ENCODE data around the gene YTHDF2.
"Not testable (repeated sequence)": the region's sequence is repeated elsewhere in the genome, so short reads cannot be mapped to it uniquely, and the experiment has no call there.

The YTHDF2 gene

DNA sequence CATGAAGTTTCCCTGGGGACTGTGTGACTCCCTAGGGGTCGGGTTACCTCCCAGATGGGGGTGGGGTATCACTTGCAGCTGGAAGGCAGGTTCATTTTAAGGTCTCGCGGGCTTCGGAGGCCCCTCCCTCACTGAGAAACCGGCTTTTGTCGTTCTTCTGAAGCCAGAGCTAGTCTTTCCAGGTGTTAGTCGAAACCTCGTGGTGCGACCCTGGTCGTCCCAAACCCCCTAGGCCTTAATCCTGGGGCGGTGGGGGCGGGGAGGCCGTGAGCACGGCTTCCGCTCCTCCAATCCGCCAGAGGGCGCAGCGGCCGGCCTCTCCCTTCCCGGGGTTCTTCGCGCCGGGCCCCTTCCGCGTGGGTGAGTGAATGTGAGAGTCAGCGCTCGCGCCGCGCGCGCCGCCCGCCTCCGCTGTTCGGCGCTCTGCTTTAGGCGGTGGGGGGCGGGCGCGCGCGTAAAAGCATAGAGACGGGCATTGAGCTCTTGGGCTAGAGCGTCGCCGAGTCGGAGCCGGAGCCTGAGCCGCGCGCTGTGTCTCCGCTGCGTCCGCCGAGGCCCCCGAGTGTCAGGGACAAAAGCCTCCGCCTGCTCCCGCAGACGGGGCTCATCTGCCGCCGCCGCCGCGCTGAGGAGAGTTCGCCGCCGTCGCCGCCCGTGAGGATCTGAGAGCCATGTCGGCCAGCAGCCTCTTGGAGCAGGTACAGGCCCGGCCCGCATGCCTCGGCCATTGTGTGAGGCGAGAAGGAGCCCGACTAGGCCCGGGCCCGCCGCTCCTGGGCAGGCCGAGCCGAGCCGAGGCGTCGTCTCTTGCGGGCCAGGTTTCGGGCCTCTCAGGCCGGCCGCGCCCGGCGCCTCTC lies at the start of gene YTHDF2:
TSS of gene YTHDF2 (plus strand) at position 491 of the 857 bp plus-strand sequence. CDS start at position 672, 181 bp downstream.
- H3K4me1 ChIP-seq (ENCODE audit: control insufficient read depth, low read depth, low read length): peaks cover 13% of the 10 kb centered on the region
- no peaks in the 10 kb centered on the region for H3K27me3 ChIP-seq (ENCODE audit: control insufficient read depth, insufficient read depth, low read length)
- H3K9me3 ChIP-seq (ENCODE audit: control insufficient read depth, low read depth, low read length): no peaks in the 10 kb centered on the region
- H3K4me3 ChIP-seq (ENCODE audit: low read length): peak within 1 kb of the TSS; percentile 82
- H3K36me3 ChIP-seq (ENCODE audit: control insufficient read depth, low read depth, low read length): peaks cover 33% of the 10 kb centered on the region
- peak within 1 kb of the TSS; percentile 82 for H3K27ac ChIP-seq (ENCODE audit: low read length)
- H3K9ac ChIP-seq (ENCODE audit: low read length): peak within 1 kb of the TSS; percentile 99

DNA sequence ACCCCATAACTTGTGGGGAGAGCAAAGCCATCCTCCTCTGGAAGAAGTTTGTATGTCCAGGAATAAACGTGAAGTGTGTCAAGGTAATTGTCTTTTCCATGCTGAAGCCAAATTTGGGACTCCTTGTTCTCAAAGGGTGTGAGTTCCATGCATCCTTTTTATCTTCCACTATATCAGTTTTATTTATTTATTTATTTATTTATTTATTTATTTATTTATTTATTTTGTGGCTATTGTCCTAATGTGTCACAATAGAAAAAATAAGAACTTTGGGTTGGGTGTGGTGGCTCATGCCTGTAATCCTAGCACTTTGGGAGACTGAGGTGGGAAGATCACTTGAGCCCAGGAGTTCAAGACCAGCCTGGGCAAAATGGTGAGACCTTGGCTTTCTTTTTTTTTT lies 45.1 kb upstream of the YTHDF2 start:
- not testable (repeated sequence) for H3K4me3 ChIP-seq (ENCODE audit: low read length); H3K9ac ChIP-seq (ENCODE audit: low read length); H3K27me3 ChIP-seq (ENCODE audit: control insufficient read depth, insufficient read depth, low read length); H3K9me3 ChIP-seq (ENCODE audit: control insufficient read depth, low read depth, low read length); H3K4me1 ChIP-seq (ENCODE audit: control insufficient read depth, low read depth, low read length); H3K27ac ChIP-seq (ENCODE audit: low read length)
- H3K36me3 ChIP-seq (ENCODE audit: control insufficient read depth, low read depth, low read length): peaks cover 27% of the 10 kb centered on the region

DNA sequence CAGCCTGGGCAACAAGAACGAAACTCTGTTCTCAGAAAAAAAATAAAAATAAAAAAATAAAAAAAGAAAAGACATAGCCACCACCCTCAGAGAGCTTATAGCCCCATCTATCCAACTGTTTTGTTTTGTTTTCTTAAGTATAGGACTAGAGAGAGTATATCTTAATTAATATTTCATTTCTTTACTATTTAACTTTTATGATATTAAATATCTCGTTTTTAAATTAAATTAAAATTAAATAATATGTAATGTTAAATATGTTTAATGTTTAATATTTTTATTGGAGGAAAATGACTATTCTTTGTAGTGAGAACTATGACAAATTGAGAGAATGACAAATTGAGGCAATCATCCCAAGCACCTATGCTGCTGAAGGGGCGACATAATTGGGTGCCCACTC lies 33.1 kb upstream of the YTHDF2 start:
- Histone ChIP-seq H3K9me3 (ENCODE audit: control insufficient read depth, low read depth, low read length) (no peaks in the 10 kb centered on the region), H3K36me3 (ENCODE audit: control insufficient read depth, low read depth, low read length) (peaks cover 50% of the 10 kb centered on the region), H3K9ac (ENCODE audit: low read length) (no peak overlapping the region)

GRCh38 chr1:28716336-28716735 lies 20.4 kb upstream of the YTHDF2 start:
- no peaks in the 10 kb centered on the region for H3K27me3 ChIP-seq (ENCODE audit: control insufficient read depth, insufficient read depth, low read length)
- no peaks in the 10 kb centered on the region for H3K9me3 ChIP-seq (ENCODE audit: control insufficient read depth, low read depth, low read length)
- no peak overlapping the region for H3K4me3 ChIP-seq (ENCODE audit: low read length)
- no peak overlapping the region for H3K9ac ChIP-seq (ENCODE audit: low read length)
- no peak overlapping the region for H3K27ac ChIP-seq (ENCODE audit: low read length)
- peaks cover 4% of the 10 kb centered on the region for H3K4me1 ChIP-seq (ENCODE audit: control insufficient read depth, low read depth, low read length)
- H3K36me3 ChIP-seq (ENCODE audit: control insufficient read depth, low read depth, low read length): peaks cover 23% of the 10 kb centered on the region

More for the DNA sequence above, 33.1 kb upstream of the YTHDF2 start:
- H3K4me3 ChIP-seq (ENCODE audit: low read length): no peak overlapping the region
- no peaks in the 10 kb centered on the region for H3K27me3 ChIP-seq (ENCODE audit: control insufficient read depth, insufficient read depth, low read length)
- no peak overlapping the region for H3K27ac ChIP-seq (ENCODE audit: low read length)
- H3K4me1 ChIP-seq (ENCODE audit: control insufficient read depth, low read depth, low read length): no peaks in the 10 kb centered on the region

DNA sequence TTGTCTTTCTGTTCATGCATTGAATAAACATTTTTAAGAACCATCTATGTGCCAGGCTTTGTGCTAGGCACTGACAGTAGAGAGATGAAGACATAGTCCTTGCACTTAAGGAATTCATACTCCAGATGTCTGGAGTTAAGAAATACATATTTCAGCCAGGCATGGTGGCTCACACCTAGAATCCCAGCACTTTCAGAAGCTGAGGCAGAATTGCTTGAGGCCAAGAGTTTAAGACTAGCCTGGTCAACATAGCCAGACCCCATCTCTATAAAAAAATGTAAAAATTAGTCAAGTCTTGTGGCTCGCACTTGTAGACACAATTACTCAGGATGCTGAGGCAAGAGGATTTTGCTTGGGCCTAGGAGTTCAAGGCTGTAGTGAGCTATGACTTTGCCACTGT lies 18.6 kb upstream of the YTHDF2 start:
- Histone ChIP-seq H3K27ac (ENCODE audit: low read length) (no peak overlapping the region), H3K9ac (ENCODE audit: low read length) (no peak overlapping the region), H3K9me3 (ENCODE audit: control insufficient read depth, low read depth, low read length) (no peaks in the 10 kb centered on the region), H3K27me3 (ENCODE audit: control insufficient read depth, insufficient read depth, low read length) (no peaks in the 10 kb centered on the region), H3K36me3 (ENCODE audit: control insufficient read depth, low read depth, low read length) (peaks cover 14% of the 10 kb centered on the region), H3K4me3 (ENCODE audit: low read length) (no peak overlapping the region), H3K4me1 (ENCODE audit: control insufficient read depth, low read depth, low read length) (peaks cover 4% of the 10 kb centered on the region)

GRCh38 chr1:28718586-28719331 lies 18.0 kb upstream of the YTHDF2 start:
- H3K4me1 ChIP-seq (ENCODE audit: control insufficient read depth, low read depth, low read length): peaks cover 4% of the 10 kb centered on the region
- no peak overlapping the region for H3K4me3 ChIP-seq (ENCODE audit: low read length)
- no peaks in the 10 kb centered on the region for H3K27me3 ChIP-seq (ENCODE audit: control insufficient read depth, insufficient read depth, low read length)
- H3K27ac ChIP-seq (ENCODE audit: low read length): no peak overlapping the region
- H3K9me3 ChIP-seq (ENCODE audit: control insufficient read depth, low read depth, low read length): no peaks in the 10 kb centered on the region
- H3K9ac ChIP-seq (ENCODE audit: low read length): no peak overlapping the region
- H3K36me3 ChIP-seq (ENCODE audit: control insufficient read depth, low read depth, low read length): peaks cover 14% of the 10 kb centered on the region

GRCh38 chr1:28719332-28719619 lies 17.5 kb upstream of the YTHDF2 start:
- peaks cover 9% of the 10 kb centered on the region for H3K36me3 ChIP-seq (ENCODE audit: control insufficient read depth, low read depth, low read length)
- no peak overlapping the region for H3K9ac ChIP-seq (ENCODE audit: low read length)
- peaks cover 4% of the 10 kb centered on the region for H3K4me1 ChIP-seq (ENCODE audit: control insufficient read depth, low read depth, low read length)
- H3K27ac ChIP-seq (ENCODE audit: low read length): no peak overlapping the region
- H3K4me3 ChIP-seq (ENCODE audit: low read length): no peak overlapping the region
- H3K9me3 ChIP-seq (ENCODE audit: control insufficient read depth, low read depth, low read length): no peaks in the 10 kb centered on the region
- no peaks in the 10 kb centered on the region for H3K27me3 ChIP-seq (ENCODE audit: control insufficient read depth, insufficient read depth, low read length)

GRCh38 chr1:28720376-28720775 lies 16.4 kb upstream of the YTHDF2 start:
- no peak overlapping the region for H3K9ac ChIP-seq (ENCODE audit: low read length)
- no peaks in the 10 kb centered on the region for H3K36me3 ChIP-seq (ENCODE audit: control insufficient read depth, low read depth, low read length)
- H3K27me3 ChIP-seq (ENCODE audit: control insufficient read depth, insufficient read depth, low read length): no peaks in the 10 kb centered on the region
- H3K4me3 ChIP-seq (ENCODE audit: low read length): no peak overlapping the region
- H3K27ac ChIP-seq (ENCODE audit: low read length): no peak overlapping the region
- H3K9me3 ChIP-seq (ENCODE audit: control insufficient read depth, low read depth, low read length): no peaks in the 10 kb centered on the region
- H3K4me1 ChIP-seq (ENCODE audit: control insufficient read depth, low read depth, low read length): peaks cover 4% of the 10 kb centered on the region

DNA sequence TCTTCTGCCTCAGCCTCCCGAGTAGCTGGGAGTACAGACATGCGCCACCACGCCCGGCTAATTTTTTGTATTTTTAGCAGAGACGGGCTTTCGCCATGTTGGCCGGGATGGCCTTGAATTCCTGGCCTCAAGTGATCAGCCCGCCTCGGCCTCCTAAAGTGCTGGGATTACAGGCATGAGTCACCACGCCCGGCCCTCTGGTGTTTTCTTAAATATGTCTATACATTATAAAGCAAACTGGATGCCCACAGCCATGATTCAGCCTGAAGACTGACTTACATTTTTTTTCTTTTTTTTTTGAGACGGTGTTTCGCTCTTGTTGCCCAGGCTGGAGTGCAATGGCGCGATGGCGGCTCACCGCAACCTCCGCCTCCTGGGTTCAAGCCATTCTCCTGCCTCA lies 14.8 kb upstream of the YTHDF2 start:
- H3K27me3 ChIP-seq (ENCODE audit: control insufficient read depth, insufficient read depth, low read length); H3K36me3 ChIP-seq (ENCODE audit: control insufficient read depth, low read depth, low read length); H3K9ac ChIP-seq (ENCODE audit: low read length); H3K27ac ChIP-seq (ENCODE audit: low read length); H3K9me3 ChIP-seq (ENCODE audit: control insufficient read depth, low read depth, low read length); H3K4me1 ChIP-seq (ENCODE audit: control insufficient read depth, low read depth, low read length); H3K4me3 ChIP-seq (ENCODE audit: low read length): not testable (repeated sequence)

- not testable (repeated sequence) for H3K27me3 ChIP-seq (ENCODE audit: control insufficient read depth, insufficient read depth, low read length); H3K27ac ChIP-seq (ENCODE audit: low read length); H3K9ac ChIP-seq (ENCODE audit: low read length); H3K4me3 ChIP-seq (ENCODE audit: low read length); H3K4me1 ChIP-seq (ENCODE audit: control insufficient read depth, low read depth, low read length); H3K36me3 ChIP-seq (ENCODE audit: control insufficient read depth, low read depth, low read length); H3K9me3 ChIP-seq (ENCODE audit: control insufficient read depth, low read depth, low read length)
Measured at GRCh38 chr1:28725365-28725764, 11.4 kb upstream of the YTHDF2 start.

DNA sequence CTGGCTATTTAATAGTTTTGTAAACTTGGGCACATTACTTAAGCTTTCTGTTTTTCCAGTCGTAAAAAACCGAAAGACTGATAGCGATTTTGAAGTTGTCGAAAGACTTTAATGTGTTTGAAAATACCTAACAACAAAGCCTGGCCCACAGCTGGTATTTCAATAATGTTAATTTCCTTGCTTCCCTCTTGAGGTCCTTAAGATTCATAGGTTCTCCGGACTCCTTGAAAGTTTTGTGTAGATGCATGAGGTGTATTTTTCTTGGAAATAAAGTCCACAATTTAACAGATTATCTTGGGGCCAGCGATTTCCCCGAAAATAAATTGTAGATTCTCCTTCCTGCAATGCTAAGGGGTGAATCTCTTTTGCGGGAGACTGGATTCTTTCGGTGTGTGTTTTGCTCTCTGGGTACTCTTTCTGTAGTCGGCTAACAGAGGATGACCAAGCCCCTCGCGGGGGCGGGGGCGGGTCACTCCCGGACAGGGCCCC lies 735 bp upstream of the YTHDF2 start:
- Histone ChIP-seq H3K4me3 (ENCODE audit: low read length) (peak overlapping the region; percentile 82), H3K9ac (ENCODE audit: low read length) (peak overlapping the region; percentile 99), H3K36me3 (ENCODE audit: control insufficient read depth, low read depth, low read length) (peaks cover 26% of the 10 kb centered on the region), H3K27me3 (ENCODE audit: control insufficient read depth, insufficient read depth, low read length) (no peaks in the 10 kb centered on the region), H3K27ac (ENCODE audit: low read length) (peak overlapping the region; percentile 57), H3K4me1 (ENCODE audit: control insufficient read depth, low read depth, low read length) (peaks cover 13% of the 10 kb centered on the region), H3K9me3 (ENCODE audit: control insufficient read depth, low read depth, low read length) (no peaks in the 10 kb centered on the region)
